ENCODE data around the gene PDXP. TPM values are rescaled to one million over a fixed set of nuclear protein-coding genes. Genes with fewer than 3 reads are reported as not detected.
A peak's percentile ranks its signal among the peaks of the same experiment; 100 is the strongest.

PDXP gene
- total and polyA plus RNA-seq, 2 of the 13 experiments (the other 11 are each of a cell fraction or from before 2014, with no cell fraction given) = 58.2 to 70.6 TPM

- TF ChIP-seq RBM22 (optimal IDR thresholded peaks at IDR 0.05; ENCODE audit: low read length) = no peak
- TF ChIP-seq GRHL1 (CRISPR knock-in tag; conservative IDR thresholded peaks at IDR 0.05) = no peak
- no peak for TF ChIP-seq ZBTB44 (CRISPR knock-in tag; IDR thresholded peaks at IDR 0.05)
- TF ChIP-seq ZNF547 (CRISPR knock-in tag; IDR thresholded peaks at IDR 0.05) = 0 out of 2 replicates have a peak, but pooled peaks have one; percentile 14
- peak; percentile 65; the same call in 1 of the 2 replicates for TF ChIP-seq ZNF616 (CRISPR knock-in tag; IDR thresholded peaks at IDR 0.05; ENCODE audit: low read depth)
- TF ChIP-seq ZNF253 (CRISPR knock-in tag; IDR thresholded peaks at IDR 0.05; ENCODE audit: borderline replicate concordance) = no peak
- TF ChIP-seq NR3C1 (CRISPR knock-in tag; IDR thresholded peaks at IDR 0.05) = no peak
- TF ChIP-seq YEATS4 (CRISPR knock-in tag; IDR thresholded peaks at IDR 0.05; ENCODE audit: borderline replicate concordance) = peak; percentile 61; the same call in 1 of the 2 replicates
- TF ChIP-seq LBX2 (CRISPR knock-in tag; IDR thresholded peaks at IDR 0.05; ENCODE audit: borderline replicate concordance) = peak; percentile 74; the same call in 1 of the 2 replicates
- no peak for TF ChIP-seq PLRG1 (conservative IDR thresholded peaks at IDR 0.05)
- peak; percentile 70; the same call in 1 of the 2 replicates for TF ChIP-seq THAP11 (CRISPR knock-in tag; IDR thresholded peaks at IDR 0.05)
- TF ChIP-seq E2F1 (CRISPR knock-in tag; IDR thresholded peaks at IDR 0.05) = no peak
- peak; percentile 62 for TF ChIP-seq CEBPZ (IDR thresholded peaks at IDR 0.05; ENCODE audit: low read length)
- TF ChIP-seq HIVEP1 (CRISPR knock-in tag; IDR thresholded peaks at IDR 0.05) = no peak
- TF ChIP-seq ZNF383 (CRISPR knock-in tag; IDR thresholded peaks at IDR 0.05; ENCODE audit: borderline replicate concordance) = no peak
- TF ChIP-seq TGIF2 (CRISPR knock-in tag; IDR thresholded peaks at IDR 0.05) = no peak
- no peak for TF ChIP-seq ZFAT (CRISPR knock-in tag; conservative IDR thresholded peaks at IDR 0.05)
- no peak for TF ChIP-seq GLI4 (CRISPR knock-in tag; IDR thresholded peaks at IDR 0.05; ENCODE audit: borderline replicate concordance)
- TF ChIP-seq ZNF335 (CRISPR knock-in tag; IDR thresholded peaks at IDR 0.05) = no peak
Measured at GRCh38 chr22:37658133-37659065, at the start of gene PDXP (continued).

Data from HepG2 (cell line).